ENCODE data around the gene TNFAIP6. TPM values are rescaled to one million over a fixed set of nuclear protein-coding genes. Genes with fewer than 3 reads are reported as not detected.
A peak's percentile ranks its signal among the peaks of the same experiment; 100 is the strongest.

The TNFAIP6 gene
- total and polyA plus RNA-seq, 10 of the 15 experiments (the other 5 are each of a cell fraction or from before 2014, with no cell fraction given): 0.68 to 5.7 (median 1.3) TPM

DNA sequence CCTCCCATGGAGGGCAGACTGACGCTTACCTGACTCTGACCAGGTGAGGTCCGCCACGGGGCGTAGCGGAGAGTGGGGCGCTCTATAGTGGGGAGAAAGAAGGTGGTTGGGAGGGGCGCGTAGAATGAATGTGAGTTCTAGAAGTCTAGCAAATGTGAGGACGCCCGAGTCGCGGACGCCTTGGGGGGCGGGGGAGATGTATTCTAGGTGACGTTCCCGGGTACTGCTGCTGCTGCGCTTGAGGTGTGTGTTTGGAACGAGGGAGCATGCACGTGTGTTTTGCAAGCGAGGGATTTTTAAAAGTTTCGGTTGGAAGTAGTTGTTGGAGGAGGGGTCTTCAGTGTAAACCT is 53.1 kb downstream of the TNFAIP6 start:
- peak overlapping the region; percentile 91 for H3K27ac ChIP-seq (ENCODE audit: control insufficient read depth, insufficient read depth)
- ChIA-PET CTCF (interaction anchor here (0.6 to 0.9 kb wide), 3 partner anchors 23 to 764 kb away, joined by 3 to 4 read pairs (median 3); no protein-coding TSS in a partner anchor), POLR2A (interaction anchor here (0.6 to 0.9 kb wide), 6 partner anchors 13 to 928 kb away, joined by 3 to 10 read pairs (median 4); no protein-coding TSS in a partner anchor), SMC1A (ENCODE audit: uncharacterized antibody, unreplicated experiment) (no interaction called here), RAD21 (ENCODE audit: unreplicated experiment) (interaction anchor here (0.7 kb wide), 1 partner anchor 47 kb away, joined by 3 read pairs; no protein-coding TSS in a partner anchor)
- TF ChIP-seq MXI1 (IDR thresholded peaks at IDR 0.05; ENCODE audit: low read depth, low read length) (peak; percentile 51; the same call in 1 of the 2 replicates), BHLHE40 (IDR thresholded peaks at IDR 0.05; ENCODE audit: borderline replicate concordance in 1 of 2, low read depth in 2 of 2, low read length in 1 of 2) (peak in 1 of 2 experiments; percentile 7; a peak in 1 of 4 replicates), SREBF1 (IDR thresholded peaks at IDR 0.05; ENCODE audit: low read length) (no peak), PML (IDR thresholded peaks at IDR 0.05; ENCODE audit: low read length) (no peak), SIN3A (IDR thresholded peaks at IDR 0.05; ENCODE audit: low read depth, low read length) (peak; percentile 44), SPI1 (IDR thresholded peaks at IDR 0.05; ENCODE audit: borderline replicate concordance, insufficient read depth, low read depth, low read length) (no peak), SP1 (IDR thresholded peaks at IDR 0.05; ENCODE audit: low read depth, low read length) (no peak)
- TF ChIP-seq, protein P1, sequence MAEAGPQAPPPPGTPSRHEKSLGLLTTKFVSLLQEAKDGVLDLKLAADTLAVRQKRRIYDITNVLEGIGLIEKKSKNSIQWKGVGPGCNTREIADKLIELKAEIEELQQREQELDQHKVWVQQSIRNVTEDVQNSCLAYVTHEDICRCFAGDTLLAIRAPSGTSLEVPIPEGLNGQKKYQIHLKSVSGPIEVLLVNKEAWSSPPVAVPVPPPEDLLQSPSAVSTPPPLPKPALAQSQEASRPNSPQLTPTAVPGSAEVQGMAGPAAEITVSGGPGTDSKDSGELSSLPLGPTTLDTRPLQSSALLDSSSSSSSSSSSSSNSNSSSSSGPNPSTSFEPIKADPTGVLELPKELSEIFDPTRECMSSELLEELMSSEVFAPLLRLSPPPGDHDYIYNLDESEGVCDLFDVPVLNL (IDR thresholded peaks at IDR 0.05; ENCODE audit: low read depth, low read length): 0 out of 2 replicates have a peak, but pooled peaks have one; percentile 35
- peak; percentile 63 for ATAC-seq
- intact Hi-C loops (cut with micrococcal nuclease; ENCODE audit: unreplicated experiment): no loop called here
- H3K4me2 ChIP-seq (ENCODE audit: control insufficient read depth, insufficient read depth): peak overlapping the region; percentile 77
- peak overlapping the region; percentile 96 for H2AFZ ChIP-seq (ENCODE audit: control insufficient read depth, low read depth, low read length)
- peak overlapping the region; percentile 97 for H3K4me3 ChIP-seq
- no peak for DNase-seq (ENCODE audit: low read depth, low spot score)
- H3K9me3 ChIP-seq (replicated peaks; ENCODE audit: control insufficient read depth, insufficient read depth, low read length): no peaks in the 10 kb centered on the region
- peak overlapping the region; percentile 85 for H3K9ac ChIP-seq (ENCODE audit: control insufficient read depth, insufficient read depth, low read length)
- in situ Hi-C loops (cut with MboI): loop anchor here (25.0 kb wide), 2 partner anchors 123 to 1823 kb away; partner anchors contain the start of genes MMADHC and NMI
- H3K36me3 ChIP-seq (ENCODE audit: control insufficient read depth in 2 of 2, insufficient read depth in 2 of 2, low read length in 1 of 2): peaks cover 0 to 16% of the 10 kb centered on the region in 2 experiments
- H4K20me1 ChIP-seq (ENCODE audit: control insufficient read depth, insufficient read depth): no peaks in the 10 kb centered on the region
- BruUV-seq (replicated peaks): no TSS peak
- H3K79me2 ChIP-seq (ENCODE audit: control insufficient read depth, insufficient read depth, low read length): peaks cover 41% of the 10 kb centered on the region
- 5% methylated on average over 21 of the region's 21 CpGs for WGBS (ENCODE audit: insufficient coverage, insufficient replicate concordance, low lambda C conversion rate, missing lambda C conversion rate)
- no peaks in the 10 kb centered on the region for H3K27me3 ChIP-seq (replicated peaks in 1 of 2; ENCODE audit: control insufficient read depth in 2 of 2, insufficient read depth in 2 of 2, low read length in 1 of 2)
- FAIRE-seq: no peak
- no peaks in the 10 kb centered on the region for H3K4me1 ChIP-seq (ENCODE audit: control insufficient read depth, insufficient read depth, low read length)

Measured in GM12878 (cell line).